Upper lobe of left lung (tissue), 6 donors: ENCODE results near the gene SORCS3. TPM values are rescaled to one million over a fixed set of nuclear protein-coding genes. Genes with fewer than 3 reads are reported as not detected.

Experiments used
- ATAC-seq, 2 donors: fragments of 200-7000 bp; cut with Tn5 transposase; one replicate each; pipeline ENCODE4 v1.9.1; 2022; ENCODE audit warnings: mild to moderate bottlenecking in 2 of 2, moderate library complexity in 2 of 2; ENCODE audit not compliant: low FRiP score in 2 of 2
- DNase-seq, 2 donors: peaks; one replicate each; pipeline ENCODE4 v3.0.0-alpha.2; 2019 to 2020
- H3K27ac ChIP-seq, 4 donors: fragments of 200-600 bp; sonication (generic); one replicate each; pipeline ENCODE4 v1.5.1; 2016 to 2019
- H3K27me3 ChIP-seq, 4 donors: fragments of 200-600 bp; sonication (generic); one replicate each; pipeline ENCODE4 v1.5.1; 2017 to 2019
- H3K36me3 ChIP-seq, 4 donors: fragments of 200-600 bp; sonication (generic); one replicate each; pipeline ENCODE4 v1.5.1; 2016 to 2019
- H3K4me1 ChIP-seq, 4 donors: fragments of 200-600 bp; sonication (generic); one replicate each; pipeline ENCODE4 v1.5.1; 2018 to 2019
- H3K4me3 ChIP-seq, 4 donors: fragments of 200-600 bp; sonication (generic); one replicate each; pipeline ENCODE4 v1.5.1; 2017 to 2019; ENCODE audit warnings: mild to moderate bottlenecking in 2 of 4, moderate library complexity in 1 of 4
- H3K9me3 ChIP-seq, 4 donors: fragments of 200-600 bp; sonication (generic); one replicate each; pipeline ENCODE4 v1.5.1; 2018 to 2019
- CTCF ChIP-seq, 6 experiments: fragments of 450-650 bp in 4 of 6; fragments of 200-600 bp in 2 of 6; sonication (generic) in 2 of 6; IDR thresholded peaks; one replicate each; pipeline ENCODE4 v1.5.1; 2016 to 2019; ENCODE audit warnings: antibody characterized with exemption in 6 of 6
- EP300 ChIP-seq, 4 donors: sonication (generic); formaldehyde crosslinking; IDR thresholded peaks; one replicate each; pipeline ENCODE4 v1.5.1; 2017; ENCODE audit warnings: antibody characterized with exemption in 4 of 4, control low read depth in 2 of 4
- POLR2A ChIP-seq, 4 donors: fragments of 450-650 bp; IDR thresholded peaks; one replicate each; pipeline ENCODE4 v1.5.1; 2016 to 2017; ENCODE audit warnings: antibody characterized with exemption in 4 of 4, mild to moderate bottlenecking in 2 of 4
- POLR2AphosphoS5 ChIP-seq, 2 donors: sonication (generic); formaldehyde crosslinking; IDR thresholded peaks; one replicate each; pipeline ENCODE4 v1.5.1; 2017; ENCODE audit warnings: antibody characterized with exemption in 2 of 2
- WGBS, 2 donors: methylation state at CpG; one replicate each; pipeline ENCODE4 v1.1.5; 2017 to 2018; 5-methylcytosine and 5-hydroxymethylcytosine counted together
- total RNA-seq, 6 donors: library from RNA; depleted of rRNA in 4 of 6; stranded (reverse); fragments of >200 nt in 4 of 6; gene quantifications; one replicate each; pipeline versions ENCODE4 v1.1.0 to v1.2.1, GENCODE V29; 2016 to 2021
- donor health status: DM: no; HTN: no; CAD: no; lungs with moderate emphysema.
- donor health status: DM: no; HTN: yes; CAD: no; lungs with severe emphysema.

SORCS3 gene
- total RNA-seq, 6 donors from 2014 or later, result not detected

GRCh38 chr10:105017116-105017515 lies 376.0 kb downstream of the SORCS3 start:
- ATAC-seq (no peak), DNase-seq (no peak)
- H3K27me3 ChIP-seq, result no peaks in the 10 kb centered on the region
- no peak for TF ChIP-seq CTCF (IDR thresholded peaks at IDR 0.05)
- TF ChIP-seq POLR2A (IDR thresholded peaks at IDR 0.05), result no peak
- no peak for TF ChIP-seq EP300 (IDR thresholded peaks at IDR 0.05)
- no peak for TF ChIP-seq POLR2AphosphoS5 (IDR thresholded peaks at IDR 0.05)
- 40 to 78% methylated on average over 2 of the region's 2 CpGs for WGBS, 2 donors
- H3K4me3 ChIP-seq, result no peak overlapping the region
- no peaks in the 10 kb centered on the region for H3K9me3 ChIP-seq
- no peaks in the 10 kb centered on the region for H3K4me1 ChIP-seq
- H3K27ac ChIP-seq, result no peak overlapping the region
- H3K36me3 ChIP-seq, result no peaks in the 10 kb centered on the region

- no peak for DNase-seq
- no peaks in the 10 kb centered on the region for H3K36me3 ChIP-seq
- H3K4me3 ChIP-seq, result no peak overlapping the region
- H3K27ac ChIP-seq, result no peak overlapping the region
- TF ChIP-seq POLR2AphosphoS5 (IDR thresholded peaks at IDR 0.05) (no peak), CTCF (IDR thresholded peaks at IDR 0.05) (no peak), EP300 (IDR thresholded peaks at IDR 0.05) (no peak), POLR2A (IDR thresholded peaks at IDR 0.05) (no peak)
- H3K27me3 ChIP-seq, result no peaks in the 10 kb centered on the region
- H3K9me3 ChIP-seq, result no peaks in the 10 kb centered on the region
- H3K4me1 ChIP-seq, result no peaks in the 10 kb centered on the region
- no peak for ATAC-seq
Measured at GRCh38 chr10:105017691-105018090, 376.6 kb downstream of the SORCS3 start.

- H3K27me3 ChIP-seq, result no peaks in the 10 kb centered on the region
- no peak overlapping the region for H3K27ac ChIP-seq
- WGBS, 2 donors, result 48 to 51% methylated on average over 6 of the region's 6 CpGs
- H3K9me3 ChIP-seq, result no peaks in the 10 kb centered on the region
- DNase-seq (no peak), ATAC-seq (peak in 1 of 2 donors; percentile 53)
- no peaks in the 10 kb centered on the region for H3K36me3 ChIP-seq
- H3K4me1 ChIP-seq, result no peaks in the 10 kb centered on the region
- H3K4me3 ChIP-seq, result no peak overlapping the region
- TF ChIP-seq POLR2A (IDR thresholded peaks at IDR 0.05) (no peak), EP300 (IDR thresholded peaks at IDR 0.05) (no peak), POLR2AphosphoS5 (IDR thresholded peaks at IDR 0.05) (no peak), CTCF (IDR thresholded peaks at IDR 0.05) (no peak)
Measured at GRCh38 chr10:105023211-105024111, 382.4 kb downstream of the SORCS3 start.

GRCh38 chr10:105024184-105024583 lies 383.1 kb downstream of the SORCS3 start:
- no peak overlapping the region for H3K4me3 ChIP-seq
- DNase-seq (no peak), ATAC-seq (no peak)
- no peaks in the 10 kb centered on the region for H3K27me3 ChIP-seq
- H3K27ac ChIP-seq, result no peak overlapping the region
- no peak for TF ChIP-seq POLR2AphosphoS5 (IDR thresholded peaks at IDR 0.05)
- no peak for TF ChIP-seq CTCF (IDR thresholded peaks at IDR 0.05)
- no peak for TF ChIP-seq POLR2A (IDR thresholded peaks at IDR 0.05)
- TF ChIP-seq EP300 (IDR thresholded peaks at IDR 0.05), result no peak
- no peaks in the 10 kb centered on the region for H3K9me3 ChIP-seq
- H3K4me1 ChIP-seq, result no peaks in the 10 kb centered on the region
- no peaks in the 10 kb centered on the region for H3K36me3 ChIP-seq

GRCh38 chr10:105025092-105025491 lies 384.0 kb downstream of the SORCS3 start:
- no peak overlapping the region for H3K4me3 ChIP-seq
- DNase-seq (no peak), ATAC-seq (no peak)
- H3K4me1 ChIP-seq, result no peaks in the 10 kb centered on the region
- no peak overlapping the region for H3K27ac ChIP-seq
- TF ChIP-seq POLR2AphosphoS5 (IDR thresholded peaks at IDR 0.05), result no peak
- TF ChIP-seq CTCF (IDR thresholded peaks at IDR 0.05), result no peak
- no peak for TF ChIP-seq EP300 (IDR thresholded peaks at IDR 0.05)
- TF ChIP-seq POLR2A (IDR thresholded peaks at IDR 0.05), result no peak
- 42 to 80% methylated on average over 1 of the region's 1 CpG for WGBS, 2 donors
- H3K36me3 ChIP-seq, result no peaks in the 10 kb centered on the region
- no peaks in the 10 kb centered on the region for H3K9me3 ChIP-seq
- no peaks in the 10 kb centered on the region for H3K27me3 ChIP-seq
